HG02798 (cell line): ENCODE measurements around the gene HNF4A.

ENCODE experiments used
- ATAC-seq: cut with Tn5 transposase; IDR thresholded peaks from one replicate; pipeline ENCODE4 v1.9.1; 2021; ENCODE audit warnings: mild to moderate bottlenecking; ENCODE audit not compliant: unreplicated experiment, poor library complexity

The HNF4A gene

DNA sequence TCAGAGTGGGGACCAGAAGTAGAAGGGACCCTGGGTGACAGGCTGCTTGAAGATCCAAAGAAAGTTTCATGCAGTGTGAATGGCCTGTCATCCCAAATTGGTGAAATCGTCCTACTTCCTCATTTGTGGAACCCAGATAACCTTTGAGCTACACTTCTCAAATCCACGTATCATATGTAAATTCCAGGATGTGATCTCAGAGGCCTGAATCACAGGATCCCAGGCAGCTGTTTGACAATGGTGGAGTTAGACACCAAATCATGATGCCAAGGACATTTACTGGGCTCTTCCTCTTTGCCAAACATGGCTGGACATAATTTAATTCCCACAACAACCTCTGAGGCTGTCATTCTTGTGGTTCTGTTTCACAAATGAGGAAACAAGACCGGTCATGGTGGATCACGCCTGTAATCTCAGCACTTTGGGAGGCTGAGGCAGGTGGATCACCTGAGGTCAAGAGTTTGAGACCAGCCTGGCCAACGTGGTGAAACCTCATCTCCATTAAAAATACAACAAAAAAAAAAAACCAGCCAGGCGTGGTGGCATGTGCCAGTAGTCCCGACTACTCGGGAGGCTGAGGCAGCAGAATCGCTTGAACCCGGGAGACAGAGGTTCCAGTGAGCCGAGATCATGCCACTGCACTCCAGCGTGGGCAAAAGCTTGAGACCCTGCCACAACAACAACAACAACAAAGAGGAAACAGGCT lies 80.3 kb downstream of the HNF4A start:
- no peak for ATAC-seq

DNA sequence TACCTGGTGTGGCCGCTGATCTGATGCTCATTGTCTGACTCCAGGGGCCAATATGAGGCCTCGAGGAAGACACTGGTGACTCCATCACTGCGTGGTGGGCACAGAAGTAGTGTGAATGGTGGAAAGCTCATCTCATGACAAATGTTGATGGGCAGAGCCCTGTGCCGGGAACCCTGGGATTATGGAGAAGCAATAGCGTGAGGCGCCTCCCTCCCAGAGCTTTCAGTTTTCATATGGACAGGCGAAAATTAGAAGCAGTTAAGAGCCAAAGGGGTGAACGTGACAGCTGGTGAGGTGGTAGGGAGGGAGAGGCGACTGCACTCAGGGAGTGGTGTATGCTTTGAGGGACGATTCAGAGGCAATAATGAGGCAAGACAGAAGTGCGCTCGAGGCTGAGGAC lies 80.9 kb downstream of the HNF4A start:
- ATAC-seq: no peak

GRCh38 chr20:44437497-44437896 lies 82.0 kb downstream of the HNF4A start:
- ATAC-seq: no peak

GRCh38 chr20:44438782-44439181 lies 83.3 kb downstream of the HNF4A start:
- ATAC-seq: no peak

- ATAC-seq: no peak
Observed at GRCh38 chr20:44439318-44439717, 83.8 kb downstream of the HNF4A start.

GRCh38 chr20:44442298-44443070 lies 87.0 kb downstream of the HNF4A start:
- ATAC-seq: no peak

- no peak for ATAC-seq
Observed at GRCh38 chr20:44445742-44446710, 90.5 kb downstream of the HNF4A start.

DNA sequence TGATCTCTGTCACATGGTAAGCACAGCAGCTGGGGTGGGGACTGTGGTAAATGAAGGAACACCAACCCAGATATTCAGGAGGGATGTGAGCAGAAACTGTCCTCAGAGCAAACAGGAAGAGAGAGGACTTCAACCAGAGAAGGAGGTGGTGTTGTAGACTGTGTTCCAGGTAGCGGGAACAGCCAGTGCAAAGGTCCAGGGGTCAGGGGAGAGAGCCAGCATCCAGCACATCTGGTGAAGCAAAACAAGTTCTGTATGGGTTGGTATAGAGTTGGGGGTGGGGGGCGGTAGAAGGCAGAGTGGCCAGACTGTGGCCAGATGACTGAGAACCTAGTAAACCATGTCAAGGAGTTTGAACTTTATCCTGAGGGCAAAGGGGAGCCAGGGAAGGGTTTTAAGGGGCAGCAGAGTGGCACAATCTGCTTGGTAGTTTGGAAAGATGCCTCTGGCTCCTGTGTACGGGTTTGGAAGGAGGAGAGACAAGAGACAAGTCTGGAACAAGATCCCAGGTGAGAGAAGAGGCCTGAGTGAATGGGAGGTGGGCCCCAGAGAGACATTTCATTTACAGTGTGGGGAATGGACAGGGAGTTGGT lies 92.4 kb downstream of the HNF4A start:
- ATAC-seq: no peak

GRCh38 chr20:44448753-44449546 lies 93.5 kb downstream of the HNF4A start:
- no peak for ATAC-seq

DNA sequence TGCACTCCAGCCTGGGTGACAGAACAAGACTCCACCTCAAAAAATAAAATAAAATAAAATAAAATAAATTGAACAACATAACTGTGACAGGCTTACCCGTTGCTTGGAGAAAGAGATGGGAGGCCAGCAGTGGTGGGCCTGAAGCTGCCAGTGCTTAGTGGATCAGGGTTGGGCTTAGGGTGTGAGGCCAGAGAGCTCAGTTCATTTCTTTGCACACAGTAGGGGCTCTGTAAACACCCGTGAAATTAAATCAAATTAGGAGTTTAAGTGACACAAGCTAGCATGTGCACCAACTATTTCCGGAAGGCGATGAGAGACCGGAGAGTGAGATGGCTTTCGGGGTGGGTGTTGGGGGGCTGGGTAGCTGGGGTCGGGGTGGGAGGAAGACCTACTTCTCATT lies 94.4 kb downstream of the HNF4A start:
- ATAC-seq: no peak

GRCh38 chr20:44450281-44450889 lies 94.9 kb downstream of the HNF4A start:
- ATAC-seq: no peak

GRCh38 chr20:44450903-44451450 lies 95.5 kb downstream of the HNF4A start:
- ATAC-seq: no peak

GRCh38 chr20:44454306-44454963 lies 98.9 kb downstream of the HNF4A start:
- no peak for ATAC-seq

DNA sequence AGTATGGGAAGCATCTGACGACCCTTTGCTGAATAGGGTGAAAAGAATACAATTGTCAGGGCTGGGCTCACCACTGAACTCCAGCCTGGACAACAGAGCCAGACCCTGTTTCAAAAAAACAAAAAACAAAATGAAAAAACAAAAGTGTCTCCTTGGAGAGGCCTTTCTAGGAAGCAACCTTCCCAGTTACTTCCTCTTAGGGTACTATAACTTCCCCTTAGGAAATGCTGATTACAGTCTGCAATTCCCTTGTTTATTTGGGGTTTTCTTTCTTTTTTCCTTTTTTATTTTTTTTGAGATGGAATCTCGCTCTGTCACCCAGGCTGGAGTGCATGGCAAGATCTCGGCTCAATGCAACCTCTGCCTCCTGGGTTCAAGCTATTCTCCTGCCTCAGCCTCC lies 99.6 kb downstream of the HNF4A start:
- no peak for ATAC-seq

- ATAC-seq: no peak
Observed at GRCh38 chr20:44456611-44457010, 101.1 kb downstream of the HNF4A start.

GRCh38 chr20:44457016-44457415 lies 101.5 kb downstream of the HNF4A start:
- no peak for ATAC-seq

- ATAC-seq: no peak
Observed at GRCh38 chr20:44459271-44459670, 103.8 kb downstream of the HNF4A start.

DNA sequence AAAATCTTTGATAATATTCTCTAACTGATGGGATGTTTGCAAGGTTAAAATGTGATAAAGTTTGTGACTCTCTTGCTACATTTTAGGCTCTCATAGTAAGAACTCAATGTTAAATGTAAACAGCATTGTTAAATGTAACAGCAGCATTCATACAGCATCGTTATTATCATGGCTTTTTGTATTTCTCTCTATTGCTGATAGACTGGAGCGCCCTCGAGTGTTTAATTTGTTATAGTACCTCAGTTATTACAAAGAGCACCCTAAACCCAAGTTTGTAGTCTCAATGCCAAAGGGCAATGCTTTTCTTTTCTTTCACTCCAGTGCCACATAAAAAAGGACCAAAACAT lies 105.3 kb downstream of the HNF4A start:
- no peak for ATAC-seq
